ENCODE data around the gene TIAM1.

- no peak for TF ChIP-seq CTCF (IDR thresholded peaks at IDR 0.05; ENCODE audit: low read depth, low read length)
- TF ChIP-seq EZH2phosphoT487 (IDR thresholded peaks at IDR 0.05; ENCODE audit: low read depth) = no peak
Observed at GRCh38 chr21:31382060-31382459, 38.0 kb upstream of the TIAM1 start.

Data from OCI-LY3 (cell line).